ENCODE measurements around the gene CASP10. TPM values are rescaled to one million over a fixed set of nuclear protein-coding genes. Genes with fewer than 3 reads are reported as not detected.

The CASP10 gene
- total and polyA plus RNA-seq, 2 of the 8 experiments (the other 6 are each of a cell fraction or from before 2014, with no cell fraction given) = 2.3 to 4.0 TPM

- TF ChIP-seq TAF1 (IDR thresholded peaks at IDR 0.05; ENCODE audit: low read depth, low read length) (no peak), ATF3 (IDR thresholded peaks at IDR 0.05; ENCODE audit: insufficient read depth, low read depth, low read length) (no peak), TBP (IDR thresholded peaks at IDR 0.05; ENCODE audit: low read depth, low read length) (no peak)
These were observed 66.9 kb downstream of the CASP10 start (continued) for GRCh38 chr2:201249889-201250288.

Data from H1 (cell line).